KMS-11 (cell line): Measurements from ENCODE around the gene VTN.

Source experiments
- H2AFZ ChIP-seq: fragments of 200-600 bp; sonication (generic); 2 replicates; pipeline ENCODE4 v1.6.1; 2016; ENCODE audit warnings: antibody characterized with exemption, mixed run types, low read depth
- H3K27ac ChIP-seq: fragments of 200-600 bp; sonication (generic); 2 replicates; pipeline ENCODE4 v1.6.1; 2016; ENCODE audit warnings: mild to moderate bottlenecking, mixed run types
- H3K27me3 ChIP-seq: fragments of 200-600 bp; sonication (generic); 2 replicates; pipeline ENCODE4 v1.6.1; 2017; ENCODE audit warnings: mild to moderate bottlenecking, low read depth, mixed run types, moderate library complexity; ENCODE audit not compliant: insufficient read depth
- H3K36me3 ChIP-seq: fragments of 200-600 bp; sonication (generic); 2 replicates; pipeline ENCODE4 v1.6.1; 2017; ENCODE audit warnings: mild to moderate bottlenecking, mixed run types; ENCODE audit not compliant: insufficient read depth
- H3K4me1 ChIP-seq: fragments of 200-600 bp; sonication (generic); 2 replicates; pipeline ENCODE4 v1.6.1; 2016; ENCODE audit warnings: mild to moderate bottlenecking, low read depth, mixed run types; ENCODE audit not compliant: poor library complexity, severe bottlenecking
- H3K4me2 ChIP-seq: fragments of 200-600 bp; sonication (generic); 2 replicates; pipeline ENCODE4 v1.7.0; 2016; ENCODE audit warnings: mild to moderate bottlenecking, mixed run types
- H3K4me3 ChIP-seq: fragments of 200-600 bp; sonication (generic); IDR thresholded peaks from 2 replicates; pipeline ENCODE4 v1.6.1; 2017; ENCODE audit warnings: low read depth, low read length, mixed read lengths; ENCODE audit not compliant: insufficient read depth
- H3K79me2 ChIP-seq: fragments of 200-600 bp; sonication (generic); 2 replicates; pipeline ENCODE4 v1.6.1; 2016; ENCODE audit warnings: low read depth, mixed run types; ENCODE audit not compliant: insufficient read depth
- H3K9ac ChIP-seq: fragments of 200-600 bp; sonication (generic); 2 replicates; pipeline ENCODE4 v1.6.1; 2016; ENCODE audit warnings: mild to moderate bottlenecking, mixed run types
- H4K20me1 ChIP-seq: fragments of 200-600 bp; sonication (generic); 2 replicates; pipeline ENCODE4 v1.6.1; 2016; ENCODE audit warnings: mild to moderate bottlenecking, mixed run types; ENCODE audit not compliant: insufficient read depth
- TF ChIP-seq, protein P1 (sequence below): fragments of 200-600 bp; sonication (generic); conservative IDR thresholded peaks from 2 replicates; pipeline ENCODE4 v1.6.1; 2017; ENCODE audit warnings: low read depth, mild to moderate bottlenecking, antibody characterized with exemption, low read length, moderate library complexity, mixed read lengths

The VTN gene

DNA sequence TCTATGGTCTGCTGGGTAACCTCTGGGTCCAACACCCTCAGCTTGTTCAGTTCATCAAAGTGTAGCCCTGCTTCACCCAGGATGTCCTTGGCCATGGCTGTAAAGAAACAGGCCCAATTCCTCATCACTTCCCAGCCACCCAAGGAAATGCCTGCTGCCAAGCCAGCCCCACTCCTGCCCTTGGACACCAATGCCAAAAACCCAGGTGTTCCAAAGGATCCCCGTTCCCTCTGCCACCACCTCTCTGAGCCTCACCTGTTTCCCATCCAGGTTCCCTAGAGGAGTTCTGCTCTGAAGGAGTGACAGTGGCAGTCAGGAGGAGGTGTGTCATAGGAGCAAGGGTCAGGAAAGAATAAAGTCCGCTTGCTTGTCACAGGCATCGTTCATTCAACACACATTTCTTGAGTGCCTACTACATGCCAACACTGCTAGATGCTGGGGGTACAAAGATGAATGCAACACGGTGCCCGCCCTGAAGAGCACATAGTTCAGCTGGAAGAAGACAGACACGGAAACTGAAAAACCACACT, 38.2 kb downstream of the VTN start:
- Histone ChIP-seq H3K9ac (no peak overlapping the region), H3K27me3 (no peaks in the 10 kb centered on the region), H3K79me2 (no peaks in the 10 kb centered on the region; the same call in 1 of the 2 replicates), H3K4me3 (no peak overlapping the region), H3K36me3 (0 out of 2 replicates have a peak, but pooled peaks cover 3% of the 10 kb centered on the region), H3K4me2 (no peak overlapping the region), H2AFZ (no peak overlapping the region), H3K27ac (no peak overlapping the region), H3K4me1 (peaks cover 14% of the 10 kb centered on the region), H4K20me1 (no peaks in the 10 kb centered on the region)
- TF ChIP-seq, protein P1, sequence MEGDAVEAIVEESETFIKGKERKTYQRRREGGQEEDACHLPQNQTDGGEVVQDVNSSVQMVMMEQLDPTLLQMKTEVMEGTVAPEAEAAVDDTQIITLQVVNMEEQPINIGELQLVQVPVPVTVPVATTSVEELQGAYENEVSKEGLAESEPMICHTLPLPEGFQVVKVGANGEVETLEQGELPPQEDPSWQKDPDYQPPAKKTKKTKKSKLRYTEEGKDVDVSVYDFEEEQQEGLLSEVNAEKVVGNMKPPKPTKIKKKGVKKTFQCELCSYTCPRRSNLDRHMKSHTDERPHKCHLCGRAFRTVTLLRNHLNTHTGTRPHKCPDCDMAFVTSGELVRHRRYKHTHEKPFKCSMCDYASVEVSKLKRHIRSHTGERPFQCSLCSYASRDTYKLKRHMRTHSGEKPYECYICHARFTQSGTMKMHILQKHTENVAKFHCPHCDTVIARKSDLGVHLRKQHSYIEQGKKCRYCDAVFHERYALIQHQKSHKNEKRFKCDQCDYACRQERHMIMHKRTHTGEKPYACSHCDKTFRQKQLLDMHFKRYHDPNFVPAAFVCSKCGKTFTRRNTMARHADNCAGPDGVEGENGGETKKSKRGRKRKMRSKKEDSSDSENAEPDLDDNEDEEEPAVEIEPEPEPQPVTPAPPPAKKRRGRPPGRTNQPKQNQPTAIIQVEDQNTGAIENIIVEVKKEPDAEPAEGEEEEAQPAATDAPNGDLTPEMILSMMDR, result no peak

DNA sequence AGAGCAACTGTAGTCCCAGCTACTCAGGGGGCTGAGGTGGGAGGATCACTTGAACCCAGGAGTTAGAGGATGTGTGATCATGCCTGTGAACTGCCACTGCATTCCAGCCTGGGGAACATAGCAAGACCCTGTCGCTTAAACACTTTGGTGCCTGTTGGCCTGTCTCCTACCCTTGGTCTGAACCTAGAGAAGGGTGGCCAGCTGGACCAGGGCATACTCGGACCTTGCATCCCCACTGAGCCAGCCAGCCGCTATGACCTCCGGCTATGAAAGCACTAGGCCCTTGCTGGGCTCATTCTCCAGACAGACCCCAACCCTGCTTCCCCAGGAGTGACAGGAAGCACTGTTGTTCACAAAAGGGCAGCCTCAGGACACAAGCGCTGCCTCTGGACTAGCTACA, 39.4 kb downstream of the VTN start:
- peaks cover 7% of the 10 kb centered on the region for H3K4me1 ChIP-seq
- no peak overlapping the region for H2AFZ ChIP-seq
- no peaks in the 10 kb centered on the region for H4K20me1 ChIP-seq
- H3K36me3 ChIP-seq, result peaks cover 3% of the 10 kb centered on the region; the same call in 1 of the 2 replicates
- H3K4me2 ChIP-seq, result no peak overlapping the region
- peaks cover 8% of the 10 kb centered on the region; the same call in 1 of the 2 replicates for H3K79me2 ChIP-seq
- no peak overlapping the region for H3K4me3 ChIP-seq
- H3K9ac ChIP-seq, result no peak overlapping the region
- H3K27me3 ChIP-seq, result no peaks in the 10 kb centered on the region
- no peak overlapping the region for H3K27ac ChIP-seq
- TF ChIP-seq, protein P1, result no peak

DNA sequence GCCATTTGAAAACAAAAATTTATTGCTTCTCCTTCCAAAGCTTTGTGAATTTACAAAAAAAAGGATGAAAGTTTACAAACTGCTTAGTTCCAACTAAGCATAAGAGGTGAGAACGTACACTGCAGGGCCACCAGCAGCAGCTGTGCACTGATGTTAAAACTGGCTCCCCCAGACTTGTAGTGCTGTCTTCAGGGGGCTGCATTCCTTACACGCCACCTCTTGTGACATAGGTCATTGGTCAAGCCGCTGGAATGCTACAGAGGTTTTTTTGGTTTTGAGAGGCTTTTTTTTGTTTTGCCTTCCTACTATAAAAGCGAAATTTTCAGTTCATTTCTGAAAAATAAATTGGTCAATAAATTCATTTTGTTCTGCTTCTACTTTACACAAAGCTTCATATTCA, 41.8 kb downstream of the VTN start:
- Histone ChIP-seq H3K4me1 (no peaks in the 10 kb centered on the region), H4K20me1 (0 out of 2 replicates have a peak, but pooled peaks cover 8% of the 10 kb centered on the region), H3K36me3 (peaks cover 3% of the 10 kb centered on the region; the same call in 1 of the 2 replicates), H3K79me2 (peaks cover 30% of the 10 kb centered on the region), H3K27me3 (no peaks in the 10 kb centered on the region), H2AFZ (no peak overlapping the region), H3K27ac (no peak overlapping the region), H3K9ac (no peak overlapping the region), H3K4me2 (no peak overlapping the region), H3K4me3 (no peak overlapping the region)
- TF ChIP-seq, protein P1, result no peak

DNA sequence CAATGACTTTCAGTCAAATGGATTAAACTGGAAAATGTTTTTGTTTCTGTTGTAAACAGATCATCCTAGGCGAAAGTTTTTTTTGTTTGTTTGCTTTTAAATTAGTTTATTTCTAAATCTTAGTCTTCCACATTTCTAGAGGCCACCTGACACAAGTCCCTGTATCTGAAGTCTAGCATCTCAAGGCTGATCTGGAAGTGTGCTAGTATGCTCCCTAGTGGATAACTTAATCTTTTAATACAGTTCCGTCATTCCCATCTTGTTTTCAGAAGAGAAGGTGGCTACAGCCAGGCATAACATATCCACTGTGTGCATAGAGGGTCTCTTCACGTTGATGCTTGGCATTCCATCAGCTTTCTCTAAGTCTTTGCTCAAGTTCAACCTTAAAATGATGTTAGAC, 42.4 kb downstream of the VTN start:
- Histone ChIP-seq H3K79me2 (peaks cover 36% of the 10 kb centered on the region), H2AFZ (no peak overlapping the region), H4K20me1 (0 out of 2 replicates have a peak, but pooled peaks cover 8% of the 10 kb centered on the region), H3K27ac (no peak overlapping the region), H3K36me3 (peaks cover 3% of the 10 kb centered on the region; the same call in 1 of the 2 replicates), H3K4me1 (no peaks in the 10 kb centered on the region), H3K4me2 (no peak overlapping the region), H3K27me3 (no peaks in the 10 kb centered on the region), H3K4me3 (no peak overlapping the region), H3K9ac (no peak overlapping the region)
- TF ChIP-seq, protein P1, result no peak
